ENCODE results near the gene OPN5.

DNA sequence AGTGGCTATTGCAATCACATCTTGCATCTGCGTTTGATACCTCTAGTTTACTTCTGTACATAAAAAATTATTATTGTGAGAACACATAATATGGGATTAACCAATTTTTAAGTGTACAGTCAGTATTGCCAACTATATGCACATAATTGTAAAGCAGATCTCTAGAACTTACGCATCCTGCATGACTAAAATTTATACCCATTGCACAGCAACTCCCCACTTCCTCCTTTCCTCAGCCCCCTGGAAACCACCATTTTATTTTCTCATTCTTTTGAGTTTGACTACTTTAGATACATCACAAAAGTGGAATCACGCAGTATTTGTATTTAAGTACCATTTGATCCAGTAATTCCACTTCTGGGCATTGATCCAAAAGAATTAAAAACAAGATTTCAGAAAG is 19.3 kb upstream of the OPN5 start:
- TF ChIP-seq, protein P1, sequence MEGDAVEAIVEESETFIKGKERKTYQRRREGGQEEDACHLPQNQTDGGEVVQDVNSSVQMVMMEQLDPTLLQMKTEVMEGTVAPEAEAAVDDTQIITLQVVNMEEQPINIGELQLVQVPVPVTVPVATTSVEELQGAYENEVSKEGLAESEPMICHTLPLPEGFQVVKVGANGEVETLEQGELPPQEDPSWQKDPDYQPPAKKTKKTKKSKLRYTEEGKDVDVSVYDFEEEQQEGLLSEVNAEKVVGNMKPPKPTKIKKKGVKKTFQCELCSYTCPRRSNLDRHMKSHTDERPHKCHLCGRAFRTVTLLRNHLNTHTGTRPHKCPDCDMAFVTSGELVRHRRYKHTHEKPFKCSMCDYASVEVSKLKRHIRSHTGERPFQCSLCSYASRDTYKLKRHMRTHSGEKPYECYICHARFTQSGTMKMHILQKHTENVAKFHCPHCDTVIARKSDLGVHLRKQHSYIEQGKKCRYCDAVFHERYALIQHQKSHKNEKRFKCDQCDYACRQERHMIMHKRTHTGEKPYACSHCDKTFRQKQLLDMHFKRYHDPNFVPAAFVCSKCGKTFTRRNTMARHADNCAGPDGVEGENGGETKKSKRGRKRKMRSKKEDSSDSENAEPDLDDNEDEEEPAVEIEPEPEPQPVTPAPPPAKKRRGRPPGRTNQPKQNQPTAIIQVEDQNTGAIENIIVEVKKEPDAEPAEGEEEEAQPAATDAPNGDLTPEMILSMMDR (IDR thresholded peaks at IDR 0.05): no peak
- no peak for TF ChIP-seq POLR2A (IDR thresholded peaks at IDR 0.05)

All from adrenal gland (tissue), 5 donors.